Caki2 (cell line): Measurements from ENCODE around the gene C2orf69. TPM values are rescaled to one million over a fixed set of nuclear protein-coding genes. Genes with fewer than 3 reads are reported as not detected.
A peak's percentile ranks its signal among the peaks of the same experiment; 100 is the strongest.

ENCODE experiments used
- DNase-seq: peaks from one replicate; pipeline ENCODE4 v3.0.0-alpha.2; 2015; ENCODE audit warnings: low read depth
- in situ Hi-C: cut with HindIII; loops from 2 replicates; pipeline ENCODE4 v1.10.0; 2016; ENCODE audit warnings: low sequenced_read_pairs, low pct_unique_long_range_greater_than_20kb, mixed read lengths
- total RNA-seq: library from RNA; depleted of rRNA; stranded (reverse); fragments of >200 nt; shearing (Covaris generic); gene quantifications from 2 replicates; pipeline ENCODE4 v1.2.3, GENCODE V29; 2014; ENCODE audit warnings: low replicate concordance; rRNA removed

C2orf69 gene
- total RNA-seq, 1 experiment from 2014 or later = 4.6 TPM

GRCh38 chr2:199955007-199955338 lies 43.9 kb downstream of the C2orf69 start:
- in situ Hi-C loops = no loop called here
- DNase-seq = no peak

- in situ Hi-C loops = no loop called here
- DNase-seq = peak; percentile 89
Observed at GRCh38 chr2:199955339-199956061, 44.4 kb downstream of the C2orf69 start, which contains the start of the genes MAIP1 and TYW5. Gene MAIP1, plus strand, starts transcription at chr2:199955582. Its CDS starts 217 bp downstream, at chr2:199955799. Gene TYW5, minus strand, starts transcription at chr2:199955491. Its CDS starts 21 bp downstream, at chr2:199955470.

GRCh38 chr2:199956062-199956380 lies 44.9 kb downstream of the C2orf69 start:
- in situ Hi-C loops = no loop called here
- no peak for DNase-seq

- in situ Hi-C loops = no loop called here
- no peak for DNase-seq
Observed at GRCh38 chr2:199958014-199958413, 46.9 kb downstream of the C2orf69 start.

DNA sequence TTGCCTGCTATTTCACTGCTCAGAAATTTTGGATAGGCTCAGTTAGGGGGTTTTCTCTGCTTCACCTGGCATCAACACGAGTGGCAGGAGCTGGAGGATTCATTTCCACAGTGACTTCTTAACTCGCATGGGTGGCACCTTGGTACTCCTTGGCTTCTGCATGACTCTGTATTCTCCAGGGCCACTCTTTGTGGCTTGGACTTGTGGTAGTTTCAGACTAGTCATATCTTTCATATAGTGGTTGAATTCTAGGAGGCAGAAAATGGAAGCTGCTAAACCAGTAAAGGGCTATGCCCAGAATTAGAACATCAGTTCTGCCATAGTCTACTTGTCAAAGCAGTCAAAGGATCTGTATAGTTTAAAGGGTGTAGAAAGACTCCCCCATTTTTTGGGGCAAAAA lies 51.1 kb downstream of the C2orf69 start:
- in situ Hi-C loops = no loop called here
- DNase-seq = no peak

GRCh38 chr2:199966405-199966804 lies 55.3 kb downstream of the C2orf69 start:
- no peak for DNase-seq
- in situ Hi-C loops = no loop called here

DNA sequence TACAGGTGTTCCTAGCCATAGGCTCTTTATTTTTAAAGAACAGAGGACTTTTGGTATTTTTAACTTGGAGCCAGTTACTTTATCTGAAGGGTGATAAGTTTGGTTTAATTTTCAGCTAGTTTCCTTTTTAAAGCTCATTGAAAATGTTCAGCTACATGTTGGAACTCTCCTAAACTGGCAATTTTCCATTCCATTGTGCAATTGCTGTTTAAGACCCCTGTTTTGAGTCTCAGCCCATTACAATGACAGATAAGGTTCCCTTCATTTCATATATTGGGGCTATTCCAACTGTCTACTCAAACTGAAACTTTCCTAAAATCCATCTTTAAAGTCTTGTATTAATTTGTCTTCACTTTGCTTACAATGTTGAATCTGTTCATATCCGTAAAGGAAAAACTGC lies 55.9 kb downstream of the C2orf69 start:
- no peak for DNase-seq
- in situ Hi-C loops = no loop called here

- in situ Hi-C loops = no loop called here
- no peak for DNase-seq
Observed at GRCh38 chr2:199968126-199968525, 57.0 kb downstream of the C2orf69 start.

DNA sequence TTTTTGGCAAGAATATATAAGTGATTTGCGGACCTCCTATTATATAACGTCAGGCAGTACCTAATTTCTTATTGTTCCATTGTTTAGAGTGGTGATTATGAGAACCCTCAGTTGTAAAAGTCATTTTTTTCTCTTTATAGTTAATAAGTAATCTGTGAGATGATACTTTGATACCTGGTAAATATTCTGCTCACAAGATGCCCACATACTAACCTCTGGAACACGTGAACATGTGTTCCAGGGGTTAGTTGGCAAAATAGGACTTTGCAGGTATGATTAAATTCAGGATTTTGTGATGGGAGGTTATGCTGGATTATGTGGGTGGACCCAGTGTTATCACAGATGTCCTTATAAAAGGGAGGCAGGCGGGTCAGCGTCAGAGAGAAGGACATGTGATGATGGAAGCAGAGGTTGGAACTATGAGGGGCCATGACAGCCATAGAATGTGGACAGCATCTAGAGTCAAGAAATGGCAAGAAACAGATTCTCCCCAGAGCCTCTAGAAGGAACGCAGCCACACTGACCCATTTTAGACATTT lies 61.1 kb downstream of the C2orf69 start:
- in situ Hi-C loops = no loop called here
- no peak for DNase-seq

- DNase-seq = no peak
Observed at GRCh38 chr2:199973703-199974102, 62.6 kb downstream of the C2orf69 start.

DNA sequence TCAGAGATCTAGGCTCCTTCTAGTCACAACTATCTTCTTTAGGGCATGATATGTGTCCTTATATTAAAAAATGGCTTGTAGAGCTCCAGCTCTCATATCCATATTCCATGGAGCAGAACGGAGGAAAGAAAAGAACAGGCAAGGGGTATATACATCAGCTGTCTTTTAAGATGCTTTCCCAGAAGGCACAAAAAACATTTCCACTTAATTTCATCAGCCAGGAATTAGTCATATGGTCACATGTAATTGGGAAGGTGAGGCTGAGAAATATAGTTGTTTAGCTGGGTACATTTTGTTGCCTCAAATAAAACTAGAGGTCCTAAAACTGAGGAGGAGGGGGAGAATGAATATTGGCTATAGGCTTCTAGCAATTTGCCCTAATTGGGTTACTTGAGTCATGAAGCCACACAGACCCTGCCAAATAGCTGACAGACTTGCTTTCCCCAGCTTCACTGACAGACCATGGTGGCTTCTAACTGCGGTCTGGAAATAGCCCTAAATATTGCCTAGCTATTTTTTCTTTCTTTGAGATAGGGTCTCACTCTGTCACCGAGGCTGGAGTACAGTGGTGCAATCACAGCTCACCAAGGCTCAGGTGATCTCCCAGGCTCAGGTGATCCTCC lies 64.3 kb downstream of the C2orf69 start:
- in situ Hi-C loops = no loop called here
- no peak for DNase-seq

More at GRCh38 chr2:199973703-199974102, 62.6 kb downstream of the C2orf69 start:
- in situ Hi-C loops = no loop called here

Other genes starting within 250 kb of the C2orf69 start
- 13.7 and 26.6 TPM in 2 replicates for gene FTCDNL1, start 60.1 kb upstream of the C2orf69 start, total RNA-seq
- gene TYW5, start 44.2 kb downstream of the C2orf69 start, total RNA-seq = 5.9 and 9.2 TPM in 2 replicates
- 22.1 and 32.5 TPM in 2 replicates for gene MAIP1, start 44.3 kb downstream of the C2orf69 start, total RNA-seq